Liver (tissue), 9 donors: ENCODE results near the gene VENTX. TPM values are rescaled to one million over a fixed set of nuclear protein-coding genes. Genes with fewer than 3 reads are reported as not detected.

Experiments used
- DNase-seq: peaks from one replicate; pipeline ENCODE4 v3.0.0-alpha.2; 2017; ENCODE audit warnings: low spot score
- H3K27ac ChIP-seq, 2 donors: one replicate each; pipeline ENCODE4 v1.7.0; 2013; ENCODE audit warnings: inconsistent platforms in 2 of 2, low read length in 2 of 2, control low read depth in 1 of 2, low read depth in 1 of 2, mild to moderate bottlenecking in 1 of 2
- H3K27me3 ChIP-seq, 4 donors: one replicate each; pipeline versions ENCODE4 v1.6.1 to v1.7.0; 2013; ENCODE audit warnings: low read length in 3 of 4, inconsistent platforms in 1 of 4, mild to moderate bottlenecking in 1 of 4, moderate library complexity in 1 of 4; ENCODE audit not compliant: control insufficient read depth in 4 of 4, insufficient read depth in 4 of 4
- H3K36me3 ChIP-seq, 4 donors: one replicate each; pipeline versions ENCODE4 v1.6.1 to v1.7.0; 2013; ENCODE audit warnings: low read length in 3 of 4, mild to moderate bottlenecking in 3 of 4, low read depth in 1 of 4, moderate library complexity in 1 of 4; ENCODE audit not compliant: control insufficient read depth in 4 of 4, insufficient read depth in 3 of 4
- H3K4me1 ChIP-seq, 4 donors: one replicate each; pipeline versions ENCODE4 v1.6.1 to v1.7.0; 2013; ENCODE audit warnings: low read length in 3 of 4, mild to moderate bottlenecking in 3 of 4, moderate library complexity in 1 of 4; ENCODE audit not compliant: control insufficient read depth in 4 of 4, insufficient read depth in 4 of 4
- H3K4me3 ChIP-seq, 3 donors: one replicate each; pipeline versions ENCODE4 v1.6.1 to v1.7.0; 2013; ENCODE audit warnings: low read length in 3 of 3, control low read depth in 1 of 3, low read depth in 1 of 3, mild to moderate bottlenecking in 1 of 3
- H3K9ac ChIP-seq, 2 donors: one replicate each; pipeline ENCODE4 v1.7.0; 2013; ENCODE audit warnings: low read length in 2 of 2, mild to moderate bottlenecking in 2 of 2, moderate library complexity in 2 of 2, control low read depth in 1 of 2, low read depth in 1 of 2
- H3K9me3 ChIP-seq, 4 donors: one replicate each; pipeline versions ENCODE4 v1.6.1 to v1.7.0; 2013; ENCODE audit warnings: low read length in 3 of 4; ENCODE audit not compliant: control insufficient read depth in 4 of 4
- EGR1 ChIP-seq, 2 donors: IDR thresholded peaks; 2 replicates each; pipeline ENCODE4 v1.6.1; 2016 to 2018; ENCODE audit warnings: antibody characterized with exemption in 2 of 2, low read depth in 2 of 2
- FOXA1 ChIP-seq: IDR thresholded peaks from 2 replicates; pipeline ENCODE4 v1.6.1; 2016; ENCODE audit warnings: antibody characterized with exemption
- HNF4A ChIP-seq, 2 donors: conservative IDR thresholded peaks; 2 replicates each; pipeline ENCODE4 v1.6.1; 2016; ENCODE audit warnings: antibody characterized with exemption in 2 of 2, mild to moderate bottlenecking in 2 of 2
- JUND ChIP-seq, 2 donors: IDR thresholded peaks; 2 replicates each; pipeline ENCODE4 v1.6.1; 2016; ENCODE audit warnings: antibody characterized with exemption in 2 of 2
- NR2F2 ChIP-seq: IDR thresholded peaks from 2 replicates; pipeline ENCODE4 v1.6.1; 2016; ENCODE audit warnings: antibody characterized with exemption
- RXRA ChIP-seq, 2 donors: IDR thresholded peaks; 2 replicates each; pipeline ENCODE4 v1.6.1; 2017 to 2018; ENCODE audit warnings: antibody characterized with exemption in 2 of 2, mild to moderate bottlenecking in 1 of 2
- SP1 ChIP-seq: IDR thresholded peaks from 2 replicates; pipeline ENCODE4 v1.6.1; 2018; ENCODE audit warnings: antibody characterized with exemption, mild to moderate bottlenecking
- WGBS: extraction: QIAGEN DNeasy Blood & Tissue Kit; methylation state at CpG from one replicate; pipeline ENCODE4 v1.1.7; 2013; 5-methylcytosine and 5-hydroxymethylcytosine counted together
- polyA plus RNA-seq, 2 donors: library from polyadenylated mRNA; stranded (reverse) in 1 of 2; unstranded in 1 of 2; fragments of 200-250 nt in 1 of 2; fragments of >200 nt in 1 of 2; fragmentation: Nextera tagmentation in 1 of 2; extraction: Ambion mirVana in 1 of 2; gene quantifications; one replicate each; pipeline versions ENCODE4 v1.2.1 to v1.2.3, GENCODE V29; 2013 to 2015
- total RNA-seq, 2 donors: library from RNA; depleted of rRNA; stranded (reverse); fragments of >200 nt; gene quantifications; one replicate each; pipeline ENCODE4 v1.2.3, GENCODE V29; 2014
- TF ChIP-seq, protein P1 (sequence below): IDR thresholded peaks from 2 replicates; pipeline ENCODE4 v1.6.1; 2016; ENCODE audit warnings: antibody characterized with exemption
- TF ChIP-seq, protein P2 (sequence below): IDR thresholded peaks from 2 replicates; pipeline ENCODE4 v1.6.1; 2016; ENCODE audit warnings: antibody characterized with exemption, mild to moderate bottlenecking
- TF ChIP-seq, protein P3 (sequence below): fragments of 150-350 bp; IDR thresholded peaks from 2 replicates; pipeline ENCODE4 v1.5.1; 2017; ENCODE audit warnings: improper control_type of control experiment, low read depth, low read length; ENCODE audit not compliant: missing input control
- TF ChIP-seq, protein P4 (sequence below): IDR thresholded peaks from 2 replicates; pipeline ENCODE4 v1.6.1; 2016; ENCODE audit warnings: antibody characterized with exemption
- donor health status: healthy.
- donor health status: healthy.
- donor health status: healthy.
- donor health status: healthy.
- donor health status: healthy.

VENTX gene
- total and polyA plus RNA-seq, 4 donors = 0.05 to 0.25 (median 0.09) TPM

DNA sequence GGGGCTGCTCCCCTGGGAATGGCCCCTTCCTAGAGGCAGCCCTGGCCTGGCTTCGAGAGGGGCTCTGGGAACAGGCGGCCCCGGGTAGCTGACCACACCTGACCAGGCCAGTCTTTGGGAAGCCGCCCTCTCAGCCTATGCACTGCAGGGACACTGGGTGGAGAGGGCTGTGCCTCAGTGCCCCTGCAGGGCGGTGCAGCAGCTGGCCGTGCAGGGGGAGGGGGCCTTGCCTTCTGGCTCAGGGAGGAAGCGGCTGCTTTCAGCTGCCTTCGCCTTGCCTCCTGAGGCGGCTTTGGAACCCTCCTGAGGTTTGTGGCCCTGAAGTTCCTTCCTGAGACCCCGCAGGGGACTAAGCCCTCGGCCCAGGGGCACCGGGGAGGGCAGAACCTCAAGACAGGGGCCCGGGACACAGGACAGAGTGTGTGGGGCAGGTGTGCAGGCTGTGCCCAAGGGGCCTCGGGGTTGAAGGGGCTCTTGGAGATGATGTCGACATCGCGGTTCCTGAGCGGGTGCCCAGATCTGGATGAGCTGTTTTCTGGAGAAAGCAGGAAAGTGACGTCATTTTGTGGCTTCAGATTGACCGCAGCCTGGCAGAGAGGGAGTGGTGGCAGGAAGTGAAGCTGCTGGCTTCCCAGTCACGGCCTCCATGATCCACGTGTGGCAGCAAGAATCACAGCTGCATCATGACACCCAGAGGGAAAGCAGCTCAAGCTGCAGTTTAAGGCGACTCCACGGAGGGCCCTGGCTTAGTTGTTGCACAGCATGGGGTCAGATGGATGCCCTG is 21.4 kb downstream of the VENTX start:
- no peak overlapping the region for H3K9ac ChIP-seq
- H3K36me3 ChIP-seq = peaks cover 0 to 2% (median 0%) of the 10 kb centered on the region in 4 donors
- no peak for TF ChIP-seq RXRA (IDR thresholded peaks at IDR 0.05)
- no peak for TF ChIP-seq FOXA1
- no peak for TF ChIP-seq EGR1 (IDR thresholded peaks at IDR 0.05; ENCODE audit: low read depth in 2 of 2)
- TF ChIP-seq, protein P1, sequence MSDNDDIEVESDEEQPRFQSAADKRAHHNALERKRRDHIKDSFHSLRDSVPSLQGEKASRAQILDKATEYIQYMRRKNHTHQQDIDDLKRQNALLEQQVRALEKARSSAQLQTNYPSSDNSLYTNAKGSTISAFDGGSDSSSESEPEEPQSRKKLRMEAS = no peak
- no peak for TF ChIP-seq JUND (IDR thresholded peaks at IDR 0.05)
- no peak for DNase-seq
- peak overlapping the region in 1 of 2 donors; percentile 7 for H3K27ac ChIP-seq
- H3K4me3 ChIP-seq = no peak overlapping the region
- peaks cover 5 to 24% (median 14%) of the 10 kb centered on the region in 4 donors for H3K4me1 ChIP-seq
- H3K9me3 ChIP-seq = no peaks in the 10 kb centered on the region
- WGBS = 71% methylated on average over 24 of the region's 24 CpGs
- no peaks in the 10 kb centered on the region for H3K27me3 ChIP-seq

DNA sequence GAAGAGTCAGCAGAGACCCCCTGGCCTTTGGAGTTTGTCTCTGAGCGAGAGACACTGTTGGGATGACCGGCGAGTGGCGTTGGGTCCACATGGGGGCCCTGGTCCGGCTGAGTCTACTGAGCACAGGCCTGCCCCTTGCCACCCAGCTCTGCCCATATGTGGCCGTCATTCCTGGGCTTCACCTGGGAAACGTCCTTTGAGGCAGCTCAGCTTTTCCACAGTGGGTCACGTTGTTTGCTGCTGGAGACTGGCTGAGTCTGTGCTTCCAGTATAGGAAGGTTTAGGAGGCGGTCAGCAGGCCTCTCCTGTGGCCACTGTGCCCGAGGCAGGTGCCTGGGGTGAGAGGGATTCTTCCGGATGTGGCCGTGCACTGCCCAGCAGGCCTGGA is 21.9 kb downstream of the VENTX start:
- H3K4me1 ChIP-seq = peaks cover 5 to 24% (median 14%) of the 10 kb centered on the region in 4 donors
- no peak for DNase-seq
- no peak overlapping the region for H3K27ac ChIP-seq
- no peak for TF ChIP-seq NR2F2
- TF ChIP-seq, protein P2, sequence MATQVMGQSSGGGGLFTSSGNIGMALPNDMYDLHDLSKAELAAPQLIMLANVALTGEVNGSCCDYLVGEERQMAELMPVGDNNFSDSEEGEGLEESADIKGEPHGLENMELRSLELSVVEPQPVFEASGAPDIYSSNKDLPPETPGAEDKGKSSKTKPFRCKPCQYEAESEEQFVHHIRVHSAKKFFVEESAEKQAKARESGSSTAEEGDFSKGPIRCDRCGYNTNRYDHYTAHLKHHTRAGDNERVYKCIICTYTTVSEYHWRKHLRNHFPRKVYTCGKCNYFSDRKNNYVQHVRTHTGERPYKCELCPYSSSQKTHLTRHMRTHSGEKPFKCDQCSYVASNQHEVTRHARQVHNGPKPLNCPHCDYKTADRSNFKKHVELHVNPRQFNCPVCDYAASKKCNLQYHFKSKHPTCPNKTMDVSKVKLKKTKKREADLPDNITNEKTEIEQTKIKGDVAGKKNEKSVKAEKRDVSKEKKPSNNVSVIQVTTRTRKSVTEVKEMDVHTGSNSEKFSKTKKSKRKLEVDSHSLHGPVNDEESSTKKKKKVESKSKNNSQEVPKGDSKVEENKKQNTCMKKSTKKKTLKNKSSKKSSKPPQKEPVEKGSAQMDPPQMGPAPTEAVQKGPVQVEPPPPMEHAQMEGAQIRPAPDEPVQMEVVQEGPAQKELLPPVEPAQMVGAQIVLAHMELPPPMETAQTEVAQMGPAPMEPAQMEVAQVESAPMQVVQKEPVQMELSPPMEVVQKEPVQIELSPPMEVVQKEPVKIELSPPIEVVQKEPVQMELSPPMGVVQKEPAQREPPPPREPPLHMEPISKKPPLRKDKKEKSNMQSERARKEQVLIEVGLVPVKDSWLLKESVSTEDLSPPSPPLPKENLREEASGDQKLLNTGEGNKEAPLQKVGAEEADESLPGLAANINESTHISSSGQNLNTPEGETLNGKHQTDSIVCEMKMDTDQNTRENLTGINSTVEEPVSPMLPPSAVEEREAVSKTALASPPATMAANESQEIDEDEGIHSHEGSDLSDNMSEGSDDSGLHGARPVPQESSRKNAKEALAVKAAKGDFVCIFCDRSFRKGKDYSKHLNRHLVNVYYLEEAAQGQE = no peak
- TF ChIP-seq SP1 = no peak
- TF ChIP-seq HNF4A (conservative IDR thresholded peaks at IDR 0.05) = no peak
- TF ChIP-seq, protein P3, sequence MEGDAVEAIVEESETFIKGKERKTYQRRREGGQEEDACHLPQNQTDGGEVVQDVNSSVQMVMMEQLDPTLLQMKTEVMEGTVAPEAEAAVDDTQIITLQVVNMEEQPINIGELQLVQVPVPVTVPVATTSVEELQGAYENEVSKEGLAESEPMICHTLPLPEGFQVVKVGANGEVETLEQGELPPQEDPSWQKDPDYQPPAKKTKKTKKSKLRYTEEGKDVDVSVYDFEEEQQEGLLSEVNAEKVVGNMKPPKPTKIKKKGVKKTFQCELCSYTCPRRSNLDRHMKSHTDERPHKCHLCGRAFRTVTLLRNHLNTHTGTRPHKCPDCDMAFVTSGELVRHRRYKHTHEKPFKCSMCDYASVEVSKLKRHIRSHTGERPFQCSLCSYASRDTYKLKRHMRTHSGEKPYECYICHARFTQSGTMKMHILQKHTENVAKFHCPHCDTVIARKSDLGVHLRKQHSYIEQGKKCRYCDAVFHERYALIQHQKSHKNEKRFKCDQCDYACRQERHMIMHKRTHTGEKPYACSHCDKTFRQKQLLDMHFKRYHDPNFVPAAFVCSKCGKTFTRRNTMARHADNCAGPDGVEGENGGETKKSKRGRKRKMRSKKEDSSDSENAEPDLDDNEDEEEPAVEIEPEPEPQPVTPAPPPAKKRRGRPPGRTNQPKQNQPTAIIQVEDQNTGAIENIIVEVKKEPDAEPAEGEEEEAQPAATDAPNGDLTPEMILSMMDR = no peak
- TF ChIP-seq, protein P4, sequence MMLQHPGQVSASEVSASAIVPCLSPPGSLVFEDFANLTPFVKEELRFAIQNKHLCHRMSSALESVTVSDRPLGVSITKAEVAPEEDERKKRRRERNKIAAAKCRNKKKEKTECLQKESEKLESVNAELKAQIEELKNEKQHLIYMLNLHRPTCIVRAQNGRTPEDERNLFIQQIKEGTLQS = no peak
- WGBS = 70% methylated on average over 12 of the region's 12 CpGs
- no peak overlapping the region for H3K9ac ChIP-seq
- H3K9me3 ChIP-seq = no peaks in the 10 kb centered on the region
- no peaks in the 10 kb centered on the region for H3K27me3 ChIP-seq
- H3K4me3 ChIP-seq = no peak overlapping the region
- H3K36me3 ChIP-seq = peaks cover 0 to 2% (median 0%) of the 10 kb centered on the region in 4 donors
